HepG2 (cell line): ENCODE data around the gene MAPK11. TPM values are rescaled to one million over a fixed set of nuclear protein-coding genes. Genes with fewer than 3 reads are reported as not detected.

ENCODE experiments used
- ARNTL ChIP-seq: sonication (generic); formaldehyde crosslinking; IDR thresholded peaks from 2 replicates; pipeline ENCODE4 v1.4.0; 2020; ENCODE audit warnings: mild to moderate bottlenecking, missing genetic modification reagents
- ATM ChIP-seq: fragments of 450-650 bp; IDR thresholded peaks from 2 replicates; pipeline ENCODE4 v1.7.1; 2017; ENCODE audit warnings: mild to moderate bottlenecking, borderline replicate concordance
- JUN ChIP-seq: sonication (generic); formaldehyde crosslinking; IDR thresholded peaks from 2 replicates; pipeline ENCODE4 v1.4.0; 2020; ENCODE audit warnings: mild to moderate bottlenecking, missing genetic modification reagents
- NR2F1 ChIP-seq, 2 experiments: fragments of 450-650 bp in 1 of 2; formaldehyde crosslinking in 1 of 2; IDR thresholded peaks; 2 replicates each; pipeline versions ENCODE4 v1.5.0 to v1.6.1; 2016 to 2020; ENCODE audit warnings: mild to moderate bottlenecking in 1 of 2, missing compliant biosample characterization in 1 of 2, missing genetic modification reagents in 1 of 2, moderate library complexity in 1 of 2
- PRMT3 ChIP-seq: sonication (generic); formaldehyde crosslinking; IDR thresholded peaks from 2 replicates; pipeline ENCODE4 v1.8.1; 2022; ENCODE audit warnings: low read depth, mild to moderate bottlenecking, moderate library complexity, missing genetic modification reagents, borderline replicate concordance
- REPIN1 ChIP-seq: sonication (generic); formaldehyde crosslinking; IDR thresholded peaks from 2 replicates; pipeline ENCODE4 v1.8.0; 2022; ENCODE audit warnings: missing genetic modification reagents, low read depth, mild to moderate bottlenecking, borderline replicate concordance
- RFX3 ChIP-seq: IDR thresholded peaks from 2 replicates; pipeline ENCODE4 v1.6.1; 2016; ENCODE audit warnings: missing biosample characterization, missing genetic modification reagents
- WIZ ChIP-seq: sonication (generic); formaldehyde crosslinking; IDR thresholded peaks from 2 replicates; pipeline ENCODE4 v1.5.1; 2020; ENCODE audit warnings: mild to moderate bottlenecking, missing genetic modification reagents
- ZFP62 ChIP-seq: sonication (generic); formaldehyde crosslinking; IDR thresholded peaks from 2 replicates; pipeline ENCODE4 v1.4.0; 2020; ENCODE audit warnings: missing genetic modification reagents
- polyA plus RNA-seq, 8 experiments: library from polyadenylated mRNA; depleted of rRNA in 3 of 8; stranded (reverse) in 7 of 8; unstranded in 1 of 8; fragments of >200 nt; fragmentation: Illumina TruSeq in 4 of 8; extraction: Trizol in 4 of 8; gene quantifications; 2 replicates each; pipeline versions ENCODE4 v1.2.1 to v1.2.3, GENCODE V29; 2011 to 2016; ENCODE audit warnings: low read depth in 4 of 8, missing spikeins in 1 of 8, mixed read lengths in 1 of 8; ENCODE audit not compliant: insufficient read depth in 1 of 8
- total RNA-seq, 5 experiments: library from RNA; depleted of rRNA; stranded (reverse); fragments of >200 nt; fragmentation: Illumina TruSeq; extraction: Trizol; gene quantifications; 2 replicates each; pipeline ENCODE4 v1.2.3, GENCODE V29; 2016; ENCODE audit warnings: low read depth in 1 of 5
- TF ChIP-seq, protein P1 (sequence below): sonication (generic); formaldehyde crosslinking; IDR thresholded peaks from 2 replicates; pipeline ENCODE4 v1.4.0; 2020; ENCODE audit warnings: low read depth, missing genetic modification reagents
- TF ChIP-seq, protein P2 (sequence below): sonication (generic); formaldehyde crosslinking; IDR thresholded peaks from 2 replicates; pipeline ENCODE4 v1.9.0; 2021; ENCODE audit warnings: missing genetic modification reagents, borderline replicate concordance
- TF ChIP-seq, protein P3 (sequence below): sonication (generic); formaldehyde crosslinking; IDR thresholded peaks from 2 replicates; pipeline ENCODE4 v1.5.1; 2020; ENCODE audit warnings: mild to moderate bottlenecking, missing genetic modification reagents
- TF ChIP-seq, protein P4 (sequence below), 2 experiments: sonication (generic) in 1 of 2; formaldehyde crosslinking in 1 of 2; IDR thresholded peaks; 2 replicates each; pipeline versions ENCODE4 v1.4.0 to v1.6.1; 2018 to 2020; ENCODE audit warnings: missing genetic modification reagents in 2 of 2, borderline replicate concordance in 1 of 2, low read depth in 1 of 2, mild to moderate bottlenecking in 1 of 2, missing biosample characterization in 1 of 2
- TF ChIP-seq, protein P5 (sequence below): sonication (generic); IDR thresholded peaks from 2 replicates; pipeline ENCODE4 v1.6.1; 2016; ENCODE audit warnings: low read depth, borderline replicate concordance

MAPK11 gene
- total and polyA plus RNA-seq, 2 of the 13 experiments (the other 11 are each of a cell fraction or from before 2014, with no cell fraction given), result 0.15 to 0.17 TPM

DNA sequence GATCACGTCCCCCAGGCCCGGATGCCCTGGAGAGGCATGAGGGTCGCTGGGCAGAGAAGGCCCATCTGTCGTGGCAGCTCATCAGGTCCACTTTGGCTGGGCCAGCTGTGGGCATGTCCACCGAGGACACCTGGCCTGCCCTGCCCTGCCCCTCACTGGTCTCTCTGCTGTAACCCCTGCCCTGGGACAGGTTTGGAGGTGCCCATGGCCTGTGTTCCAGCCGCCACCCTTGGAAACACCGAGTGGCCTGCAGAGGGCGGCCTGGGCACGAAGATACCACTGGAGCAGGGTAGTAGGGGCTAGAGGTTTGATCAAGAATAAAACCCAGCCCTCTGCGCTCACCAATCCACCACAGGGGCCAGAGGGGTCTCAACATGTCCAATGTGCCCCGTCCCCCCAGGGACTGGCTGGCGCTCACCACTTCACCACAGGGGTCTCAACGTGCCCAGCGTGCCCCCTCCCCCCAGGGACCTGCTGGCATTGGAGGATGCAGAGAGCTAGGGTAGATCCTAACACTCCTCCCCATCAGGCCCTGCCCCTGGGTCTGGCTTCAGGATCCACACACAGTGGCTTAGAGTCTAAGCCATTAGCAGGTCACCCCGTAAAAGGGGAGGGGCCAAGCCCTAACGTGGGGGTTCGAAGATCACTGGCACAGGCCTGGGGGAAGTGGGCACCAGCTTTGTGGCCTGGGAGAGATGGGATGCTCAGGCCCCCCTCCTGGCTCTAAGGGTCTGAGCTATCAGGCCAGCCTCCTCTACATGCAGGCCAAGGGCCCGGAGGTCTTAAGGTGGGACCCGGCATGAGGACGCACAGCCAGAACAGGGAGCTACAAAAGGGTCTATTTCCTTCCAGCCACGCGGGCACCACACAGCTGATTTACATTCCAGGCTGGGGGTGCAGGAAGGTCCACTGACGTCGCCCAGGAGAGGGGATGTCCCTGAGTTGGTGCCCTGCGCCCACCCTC is 17.8 kb downstream of the MAPK11 start (continued):
- TF ChIP-seq, protein P1, sequence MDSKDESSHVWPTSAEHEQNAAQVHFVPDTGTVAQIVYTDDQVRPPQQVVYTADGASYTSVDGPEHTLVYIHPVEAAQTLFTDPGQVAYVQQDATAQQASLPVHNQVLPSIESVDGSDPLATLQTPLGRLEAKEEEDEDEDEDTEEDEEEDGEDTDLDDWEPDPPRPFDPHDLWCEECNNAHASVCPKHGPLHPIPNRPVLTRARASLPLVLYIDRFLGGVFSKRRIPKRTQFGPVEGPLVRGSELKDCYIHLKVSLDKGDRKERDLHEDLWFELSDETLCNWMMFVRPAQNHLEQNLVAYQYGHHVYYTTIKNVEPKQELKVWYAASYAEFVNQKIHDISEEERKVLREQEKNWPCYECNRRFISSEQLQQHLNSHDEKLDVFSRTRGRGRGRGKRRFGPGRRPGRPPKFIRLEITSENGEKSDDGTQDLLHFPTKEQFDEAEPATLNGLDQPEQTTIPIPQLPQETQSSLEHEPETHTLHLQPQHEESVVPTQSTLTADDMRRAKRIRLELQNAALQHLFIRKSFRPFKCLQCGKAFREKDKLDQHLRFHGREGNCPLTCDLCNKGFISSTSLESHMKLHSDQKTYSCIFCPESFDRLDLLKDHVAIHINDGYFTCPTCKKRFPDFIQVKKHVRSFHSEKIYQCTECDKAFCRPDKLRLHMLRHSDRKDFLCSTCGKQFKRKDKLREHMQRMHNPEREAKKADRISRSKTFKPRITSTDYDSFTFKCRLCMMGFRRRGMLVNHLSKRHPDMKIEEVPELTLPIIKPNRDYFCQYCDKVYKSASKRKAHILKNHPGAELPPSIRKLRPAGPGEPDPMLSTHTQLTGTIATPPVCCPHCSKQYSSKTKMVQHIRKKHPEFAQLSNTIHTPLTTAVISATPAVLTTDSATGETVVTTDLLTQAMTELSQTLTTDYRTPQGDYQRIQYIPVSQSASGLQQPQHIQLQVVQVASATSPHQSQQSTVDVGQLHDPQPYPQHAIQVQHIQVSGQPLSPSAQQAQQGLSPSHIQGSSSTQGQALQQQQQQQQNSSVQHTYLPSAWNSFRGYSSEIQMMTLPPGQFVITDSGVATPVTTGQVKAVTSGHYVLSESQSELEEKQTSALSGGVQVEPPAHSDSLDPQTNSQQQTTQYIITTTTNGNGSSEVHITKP, result 0 out of 2 replicates have a peak, but pooled peaks have one; percentile 54
- TF ChIP-seq ZFP62 (CRISPR knock-in tag), result no peak
- TF ChIP-seq, protein P2, sequence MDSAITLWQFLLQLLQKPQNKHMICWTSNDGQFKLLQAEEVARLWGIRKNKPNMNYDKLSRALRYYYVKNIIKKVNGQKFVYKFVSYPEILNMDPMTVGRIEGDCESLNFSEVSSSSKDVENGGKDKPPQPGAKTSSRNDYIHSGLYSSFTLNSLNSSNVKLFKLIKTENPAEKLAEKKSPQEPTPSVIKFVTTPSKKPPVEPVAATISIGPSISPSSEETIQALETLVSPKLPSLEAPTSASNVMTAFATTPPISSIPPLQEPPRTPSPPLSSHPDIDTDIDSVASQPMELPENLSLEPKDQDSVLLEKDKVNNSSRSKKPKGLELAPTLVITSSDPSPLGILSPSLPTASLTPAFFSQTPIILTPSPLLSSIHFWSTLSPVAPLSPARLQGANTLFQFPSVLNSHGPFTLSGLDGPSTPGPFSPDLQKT (CRISPR knock-in tag), result no peak
- TF ChIP-seq PRMT3 (CRISPR knock-in tag), result no peak
- no peak for TF ChIP-seq ATM
- TF ChIP-seq RFX3 (CRISPR knock-in tag), result no peak
- no peak for TF ChIP-seq JUN (CRISPR knock-in tag)
- TF ChIP-seq REPIN1 (CRISPR knock-in tag), result no peak
- TF ChIP-seq WIZ, result no peak
- TF ChIP-seq, protein P3, sequence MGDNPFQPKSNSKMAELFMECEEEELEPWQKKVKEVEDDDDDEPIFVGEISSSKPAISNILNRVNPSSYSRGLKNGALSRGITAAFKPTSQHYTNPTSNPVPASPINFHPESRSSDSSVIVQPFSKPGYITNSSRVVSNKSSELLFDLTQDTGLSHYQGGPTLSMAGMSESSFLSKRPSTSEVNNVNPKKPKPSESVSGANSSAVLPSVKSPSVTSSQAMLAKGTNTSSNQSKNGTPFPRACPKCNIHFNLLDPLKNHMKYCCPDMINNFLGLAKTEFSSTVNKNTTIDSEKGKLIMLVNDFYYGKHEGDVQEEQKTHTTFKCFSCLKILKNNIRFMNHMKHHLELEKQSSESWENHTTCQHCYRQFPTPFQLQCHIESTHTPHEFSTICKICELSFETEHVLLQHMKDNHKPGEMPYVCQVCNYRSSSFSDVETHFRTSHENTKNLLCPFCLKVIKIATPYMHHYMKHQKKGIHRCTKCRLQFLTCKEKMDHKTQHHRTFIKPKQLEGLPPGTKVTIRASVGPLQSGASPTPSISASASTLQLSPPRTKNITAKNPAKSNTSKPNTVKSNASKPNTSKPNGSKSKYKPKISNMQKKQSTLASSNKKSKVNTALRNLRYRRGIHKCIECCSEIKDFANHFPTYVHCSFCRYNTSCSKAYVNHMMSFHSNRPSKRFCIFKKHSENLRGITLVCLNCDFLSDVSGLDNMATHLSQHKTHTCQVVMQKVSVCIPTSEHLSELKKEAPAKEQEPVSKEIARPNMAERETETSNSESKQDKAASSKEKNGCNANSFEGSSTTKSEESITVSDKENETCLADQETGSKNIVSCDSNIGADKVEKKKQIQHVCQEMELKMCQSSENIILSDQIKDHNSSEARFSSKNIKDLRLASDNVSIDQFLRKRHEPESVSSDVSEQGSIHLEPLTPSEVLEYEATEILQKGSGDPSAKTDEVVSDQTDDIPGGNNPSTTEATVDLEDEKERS (CRISPR knock-in tag), result no peak
- no peak for TF ChIP-seq NR2F1 (CRISPR knock-in tag; IDR thresholded peaks at IDR 0.05)
- TF ChIP-seq ARNTL, result 0 out of 2 replicates have a peak, but pooled peaks have one; percentile 12
- TF ChIP-seq, protein P4, sequence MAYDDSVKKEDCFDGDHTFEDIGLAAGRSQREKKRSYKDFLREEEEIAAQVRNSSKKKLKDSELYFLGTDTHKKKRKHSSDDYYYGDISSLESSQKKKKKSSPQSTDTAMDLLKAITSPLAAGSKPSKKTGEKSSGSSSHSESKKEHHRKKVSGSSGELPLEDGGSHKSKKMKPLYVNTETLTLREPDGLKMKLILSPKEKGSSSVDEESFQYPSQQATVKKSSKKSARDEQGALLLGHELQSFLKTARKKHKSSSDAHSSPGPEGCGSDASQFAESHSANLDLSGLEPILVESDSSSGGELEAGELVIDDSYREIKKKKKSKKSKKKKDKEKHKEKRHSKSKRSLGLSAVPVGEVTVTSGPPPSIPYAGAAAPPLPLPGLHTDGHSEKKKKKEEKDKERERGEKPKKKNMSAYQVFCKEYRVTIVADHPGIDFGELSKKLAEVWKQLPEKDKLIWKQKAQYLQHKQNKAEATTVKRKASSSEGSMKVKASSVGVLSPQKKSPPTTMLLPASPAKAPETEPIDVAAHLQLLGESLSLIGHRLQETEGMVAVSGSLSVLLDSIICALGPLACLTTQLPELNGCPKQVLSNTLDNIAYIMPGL (CRISPR knock-in tag; IDR thresholded peaks at IDR 0.05; ENCODE audit: borderline replicate concordance in 1 of 2, low read depth in 1 of 2), result 0 out of 4 replicates have a peak, but pooled peaks of 1 of the 2 experiments have one; percentile 17
- TF ChIP-seq, protein P5, sequence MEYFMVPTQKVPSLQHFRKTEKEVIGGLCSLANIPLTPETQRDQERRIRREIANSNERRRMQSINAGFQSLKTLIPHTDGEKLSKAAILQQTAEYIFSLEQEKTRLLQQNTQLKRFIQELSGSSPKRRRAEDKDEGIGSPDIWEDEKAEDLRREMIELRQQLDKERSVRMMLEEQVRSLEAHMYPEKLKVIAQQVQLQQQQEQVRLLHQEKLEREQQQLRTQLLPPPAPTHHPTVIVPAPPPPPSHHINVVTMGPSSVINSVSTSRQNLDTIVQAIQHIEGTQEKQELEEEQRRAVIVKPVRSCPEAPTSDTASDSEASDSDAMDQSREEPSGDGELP, result no peak
